Endothelial cell (in vitro differentiated cells): ENCODE results near the gene LRRC70. TPM values are rescaled to one million over a fixed set of nuclear protein-coding genes. Genes with fewer than 3 reads are reported as not detected.
A peak's percentile ranks its signal among the peaks of the same experiment; 100 is the strongest.
"Not testable (repeated sequence)": the region's sequence is repeated elsewhere in the genome, so short reads cannot be mapped to it uniquely, and the experiment has no call there.

Experiments
- DNase-seq: peaks from one replicate; pipeline ENCODE4 v3.0.0; 2021; ENCODE audit warnings: low spot score
- H3K27ac Mint-ChIP-seq: one replicate; pipeline ENCODE4 v1.8.0; 2021; ENCODE audit warnings: mixed read lengths, inconsistent platforms; ENCODE audit not compliant: unreplicated experiment
- H3K27me3 Mint-ChIP-seq: one replicate; pipeline ENCODE4 v1.8.0; 2021; ENCODE audit warnings: mild to moderate bottlenecking, moderate library complexity, mixed read lengths, inconsistent platforms; ENCODE audit not compliant: unreplicated experiment
- H3K36me3 Mint-ChIP-seq: one replicate; pipeline ENCODE4 v1.8.0; 2021; ENCODE audit warnings: mild to moderate bottlenecking, low read depth, mixed read lengths, inconsistent platforms; ENCODE audit not compliant: unreplicated experiment
- H3K4me1 Mint-ChIP-seq: one replicate; pipeline ENCODE4 v1.8.0; 2021; ENCODE audit warnings: mild to moderate bottlenecking, mixed read lengths, inconsistent platforms; ENCODE audit not compliant: unreplicated experiment
- H3K4me3 Mint-ChIP-seq: one replicate; pipeline ENCODE4 v1.8.0; 2021; ENCODE audit warnings: mild to moderate bottlenecking, mixed read lengths, inconsistent platforms; ENCODE audit not compliant: unreplicated experiment
- H3K9me3 Mint-ChIP-seq: one replicate; pipeline ENCODE4 v1.8.0; 2021; ENCODE audit warnings: mixed read lengths, inconsistent platforms; ENCODE audit not compliant: unreplicated experiment
- total RNA-seq: library from RNA; stranded (reverse); fragmentation: NEBNext Ultra II Directional; extraction: Animal tissue kit (Norgen Biotek cat#: 25700); gene quantifications from one replicate; pipeline ENCODE4 v1.2.1, GENCODE V29; 2021; ENCODE audit not compliant: unreplicated experiment
- TF ChIP-seq, protein P1 (sequence below): fragments of 200-600 bp; sonication (generic); IDR thresholded peaks from one replicate; pipeline ENCODE4 v1.5.0; 2021; ENCODE audit warnings: antibody characterized with exemption; ENCODE audit not compliant: unreplicated experiment

LRRC70 gene
- total RNA-seq, 1 donor from 2014 or later: 35.0 TPM

DNA sequence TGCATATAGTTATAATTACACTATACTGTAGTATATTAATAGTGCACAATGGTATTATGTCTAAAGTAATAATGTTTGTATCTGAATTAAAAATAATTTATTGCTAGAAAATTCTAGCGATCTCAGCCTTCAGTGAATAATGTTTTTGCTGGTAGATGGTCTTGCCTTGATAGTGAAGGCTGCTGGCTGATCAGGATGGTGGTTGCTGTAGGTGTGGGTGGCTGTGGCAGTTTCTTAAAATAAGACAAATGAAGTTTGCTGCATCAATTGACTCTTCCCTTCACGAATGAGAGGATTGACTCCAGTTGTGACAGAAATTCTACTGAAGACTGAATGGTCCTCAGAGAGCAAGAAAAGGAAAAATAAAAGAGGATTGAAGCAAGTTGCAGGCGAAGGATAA lies 19.7 kb upstream of the LRRC70 start:
- no peaks in the 10 kb centered on the region for H3K9me3 Mint-ChIP-seq
- H3K27ac Mint-ChIP-seq: no peak overlapping the region
- TF ChIP-seq, protein P1, sequence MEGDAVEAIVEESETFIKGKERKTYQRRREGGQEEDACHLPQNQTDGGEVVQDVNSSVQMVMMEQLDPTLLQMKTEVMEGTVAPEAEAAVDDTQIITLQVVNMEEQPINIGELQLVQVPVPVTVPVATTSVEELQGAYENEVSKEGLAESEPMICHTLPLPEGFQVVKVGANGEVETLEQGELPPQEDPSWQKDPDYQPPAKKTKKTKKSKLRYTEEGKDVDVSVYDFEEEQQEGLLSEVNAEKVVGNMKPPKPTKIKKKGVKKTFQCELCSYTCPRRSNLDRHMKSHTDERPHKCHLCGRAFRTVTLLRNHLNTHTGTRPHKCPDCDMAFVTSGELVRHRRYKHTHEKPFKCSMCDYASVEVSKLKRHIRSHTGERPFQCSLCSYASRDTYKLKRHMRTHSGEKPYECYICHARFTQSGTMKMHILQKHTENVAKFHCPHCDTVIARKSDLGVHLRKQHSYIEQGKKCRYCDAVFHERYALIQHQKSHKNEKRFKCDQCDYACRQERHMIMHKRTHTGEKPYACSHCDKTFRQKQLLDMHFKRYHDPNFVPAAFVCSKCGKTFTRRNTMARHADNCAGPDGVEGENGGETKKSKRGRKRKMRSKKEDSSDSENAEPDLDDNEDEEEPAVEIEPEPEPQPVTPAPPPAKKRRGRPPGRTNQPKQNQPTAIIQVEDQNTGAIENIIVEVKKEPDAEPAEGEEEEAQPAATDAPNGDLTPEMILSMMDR: no peak
- DNase-seq: no peak
- H3K4me1 Mint-ChIP-seq: no peaks in the 10 kb centered on the region
- no peak overlapping the region for H3K4me3 Mint-ChIP-seq
- H3K27me3 Mint-ChIP-seq: no peaks in the 10 kb centered on the region
- no peaks in the 10 kb centered on the region for H3K36me3 Mint-ChIP-seq

DNA sequence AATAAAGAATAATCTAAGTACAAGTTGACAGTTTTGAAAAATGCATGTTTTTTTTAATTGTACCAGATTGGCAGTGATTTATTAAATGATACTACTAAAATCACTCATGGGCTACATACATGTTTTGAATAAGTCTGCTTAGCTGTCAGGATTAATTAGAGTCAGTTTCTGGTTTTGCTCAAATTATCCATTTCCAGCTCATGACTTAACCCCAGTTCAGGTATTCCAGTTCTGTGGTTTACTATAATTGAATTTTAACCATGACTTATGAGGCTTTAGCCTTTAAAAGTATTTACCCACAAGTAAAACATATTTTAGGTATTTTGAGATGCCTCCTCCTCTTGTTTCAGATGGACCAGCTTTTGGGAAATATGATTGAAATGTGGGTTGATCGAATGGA lies 17.8 kb upstream of the LRRC70 start:
- Mint-ChIP-seq H3K4me3 (no peak overlapping the region), H3K36me3 (peaks cover 9% of the 10 kb centered on the region), H3K4me1 (no peaks in the 10 kb centered on the region), H3K9me3 (no peaks in the 10 kb centered on the region), H3K27me3 (peaks cover 3% of the 10 kb centered on the region), H3K27ac (no peak overlapping the region)
- DNase-seq: no peak
- TF ChIP-seq, protein P1: no peak

DNA sequence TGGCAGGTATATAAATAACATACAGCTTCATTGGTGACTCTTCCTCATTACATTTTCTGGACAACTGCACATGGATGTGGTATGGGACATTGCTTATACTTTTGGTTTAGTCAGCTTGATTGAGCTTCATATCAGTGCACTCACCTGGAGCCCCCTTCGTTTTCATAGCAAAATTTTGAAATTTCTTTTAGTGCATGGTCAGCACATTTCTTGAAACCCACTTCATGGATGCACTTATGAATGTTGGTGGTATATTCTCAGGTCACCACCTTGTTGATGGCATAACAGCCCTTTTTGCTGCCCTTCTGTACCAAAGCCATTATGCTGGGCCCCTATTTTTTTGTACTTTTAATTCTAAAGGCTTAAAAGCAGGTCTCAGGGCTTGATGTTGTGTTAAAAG lies 16.7 kb upstream of the LRRC70 start:
- TF ChIP-seq, protein P1: no peak

DNA sequence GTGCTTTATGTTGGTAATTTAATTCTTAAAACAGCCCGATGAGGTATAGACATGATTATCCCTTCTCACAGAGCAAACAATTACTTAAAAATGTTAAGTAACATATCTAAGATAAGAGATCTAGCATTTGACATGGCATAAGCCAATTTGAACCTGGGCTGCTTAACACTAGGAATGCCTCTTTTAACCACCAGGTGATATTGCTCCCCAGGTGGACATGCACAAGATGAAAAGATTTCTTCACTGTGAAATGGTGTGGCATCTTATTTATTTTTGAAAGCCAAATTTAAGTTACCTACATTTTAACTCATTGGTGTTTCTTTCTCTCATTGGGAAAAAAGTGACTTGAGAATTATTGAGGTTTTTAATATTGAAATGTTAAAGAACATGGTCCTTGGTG lies 15.8 kb upstream of the LRRC70 start:
- no peaks in the 10 kb centered on the region for H3K9me3 Mint-ChIP-seq
- no peak for DNase-seq
- TF ChIP-seq, protein P1: peak; percentile 23
- H3K4me3 Mint-ChIP-seq: no peak overlapping the region
- no peaks in the 10 kb centered on the region for H3K4me1 Mint-ChIP-seq
- peaks cover 4% of the 10 kb centered on the region for H3K27me3 Mint-ChIP-seq
- H3K27ac Mint-ChIP-seq: no peak overlapping the region
- H3K36me3 Mint-ChIP-seq: peaks cover 21% of the 10 kb centered on the region

More for the DNA sequence above, 16.7 kb upstream of the LRRC70 start:
- H3K27me3 Mint-ChIP-seq: peaks cover 4% of the 10 kb centered on the region
- peaks cover 14% of the 10 kb centered on the region for H3K36me3 Mint-ChIP-seq
- no peaks in the 10 kb centered on the region for H3K4me1 Mint-ChIP-seq
- H3K4me3 Mint-ChIP-seq: no peak overlapping the region
- H3K27ac Mint-ChIP-seq: no peak overlapping the region
- no peaks in the 10 kb centered on the region for H3K9me3 Mint-ChIP-seq
- no peak for DNase-seq

DNA sequence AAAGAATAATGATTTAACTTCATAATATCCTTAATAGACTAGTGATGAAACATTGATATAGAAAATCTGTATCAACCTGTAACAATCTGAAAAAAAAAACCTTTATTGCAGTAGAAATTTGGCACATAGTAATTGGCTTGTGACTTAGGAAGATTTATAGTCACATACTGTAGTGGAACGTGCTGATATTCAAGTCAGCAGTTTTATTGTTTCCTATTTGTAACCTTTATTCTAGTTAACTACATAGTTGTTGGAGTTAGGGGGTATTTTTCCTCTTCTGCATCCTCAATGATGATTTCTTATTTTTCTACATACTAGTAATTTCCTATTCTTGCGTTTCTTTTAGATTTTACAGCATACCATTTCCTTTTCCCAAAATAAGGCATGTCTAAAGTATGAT lies 14.5 kb upstream of the LRRC70 start:
- Mint-ChIP-seq H3K9me3 (no peaks in the 10 kb centered on the region), H3K27me3 (peaks cover 4% of the 10 kb centered on the region), H3K27ac (no peak overlapping the region), H3K36me3 (peaks cover 24% of the 10 kb centered on the region), H3K4me3 (no peak overlapping the region), H3K4me1 (no peaks in the 10 kb centered on the region)
- TF ChIP-seq, protein P1: no peak
- DNase-seq: no peak

DNA sequence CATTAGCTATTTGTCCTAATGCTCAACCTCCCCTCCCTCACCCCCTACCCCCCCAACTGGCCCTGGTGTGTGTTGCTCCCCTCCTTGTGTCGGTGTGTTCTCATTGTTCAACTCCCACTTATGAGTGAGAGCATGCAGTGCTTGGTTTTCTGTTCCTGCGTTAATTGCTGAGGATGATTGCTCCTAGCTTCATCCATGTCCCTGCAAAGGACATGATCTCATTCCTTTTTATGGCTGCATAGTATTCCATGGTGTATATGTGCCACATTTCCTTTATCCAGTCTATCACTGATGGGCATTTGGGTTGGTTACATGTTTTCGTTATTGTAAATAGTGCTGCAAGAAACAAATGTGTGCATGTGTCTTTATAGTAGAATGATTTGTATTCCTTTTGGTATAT lies 12.9 kb upstream of the LRRC70 start:
- Mint-ChIP-seq H3K36me3 (peaks cover 24% of the 10 kb centered on the region), H3K4me3 (peak overlapping the region; percentile 69)
- H3K4me1 Mint-ChIP-seq, H3K27ac Mint-ChIP-seq, DNase-seq, H3K27me3 Mint-ChIP-seq, H3K9me3 Mint-ChIP-seq: not testable (repeated sequence)
